Measurements from ENCODE around the gene FIBP.

The FIBP gene

DNA sequence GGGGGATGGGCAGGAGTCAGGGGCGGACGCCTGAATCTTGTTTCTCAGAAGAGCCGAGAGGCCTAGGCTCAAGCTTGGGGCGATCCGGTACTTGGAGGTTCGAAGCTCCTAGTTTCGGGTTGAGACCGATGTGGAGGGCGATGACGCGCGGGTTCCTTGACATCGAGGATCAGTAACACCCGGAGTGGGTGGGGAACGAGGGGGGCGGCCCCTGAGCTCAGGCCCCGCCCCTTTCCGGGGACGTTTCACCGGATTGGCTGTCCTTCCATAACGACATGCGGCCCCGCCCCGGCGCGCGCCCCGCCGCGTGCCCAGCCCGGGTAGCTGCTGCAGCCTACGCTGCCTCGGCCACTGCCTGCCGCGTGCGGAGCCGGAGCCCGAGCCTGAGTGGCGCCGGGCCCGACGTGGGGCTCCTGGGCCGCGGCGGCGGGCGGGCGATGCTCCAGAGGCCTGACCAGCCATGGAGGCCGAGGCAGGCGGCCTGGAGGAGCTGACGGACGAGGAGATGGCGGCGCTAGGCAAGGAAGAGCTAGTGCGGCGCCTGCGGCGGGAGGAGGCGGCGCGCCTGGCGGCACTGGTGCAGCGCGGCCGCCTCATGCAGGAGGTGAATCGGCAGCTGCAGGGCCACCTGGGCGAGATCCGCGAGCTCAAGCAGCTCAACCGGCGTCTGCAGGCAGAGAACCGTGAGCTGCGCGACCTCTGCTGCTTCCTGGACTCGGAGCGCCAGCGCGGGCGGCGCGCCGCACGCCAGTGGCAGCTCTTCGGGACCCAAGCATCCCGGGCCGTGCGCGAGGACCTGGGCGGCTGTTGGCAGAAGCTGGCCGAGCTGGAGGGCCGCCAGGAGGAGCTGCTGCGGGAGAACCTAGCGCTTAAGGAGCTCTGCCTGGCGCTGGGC, 2.3 kb upstream of the FIBP start, which contains the start of gene CCDC85B:
CCDC85B (plus strand) TSS at position 350 of the 895 bp plus-strand sequence; CDS start at position 461, 111 bp downstream.
- peak; percentile 94 for DNase-seq (ENCODE audit: low spot score)

- peak; percentile 63 for DNase-seq (ENCODE audit: low spot score)
Observed at GRCh38 chr11:65887723-65888162, 528 bp downstream of the FIBP start.

DNA sequence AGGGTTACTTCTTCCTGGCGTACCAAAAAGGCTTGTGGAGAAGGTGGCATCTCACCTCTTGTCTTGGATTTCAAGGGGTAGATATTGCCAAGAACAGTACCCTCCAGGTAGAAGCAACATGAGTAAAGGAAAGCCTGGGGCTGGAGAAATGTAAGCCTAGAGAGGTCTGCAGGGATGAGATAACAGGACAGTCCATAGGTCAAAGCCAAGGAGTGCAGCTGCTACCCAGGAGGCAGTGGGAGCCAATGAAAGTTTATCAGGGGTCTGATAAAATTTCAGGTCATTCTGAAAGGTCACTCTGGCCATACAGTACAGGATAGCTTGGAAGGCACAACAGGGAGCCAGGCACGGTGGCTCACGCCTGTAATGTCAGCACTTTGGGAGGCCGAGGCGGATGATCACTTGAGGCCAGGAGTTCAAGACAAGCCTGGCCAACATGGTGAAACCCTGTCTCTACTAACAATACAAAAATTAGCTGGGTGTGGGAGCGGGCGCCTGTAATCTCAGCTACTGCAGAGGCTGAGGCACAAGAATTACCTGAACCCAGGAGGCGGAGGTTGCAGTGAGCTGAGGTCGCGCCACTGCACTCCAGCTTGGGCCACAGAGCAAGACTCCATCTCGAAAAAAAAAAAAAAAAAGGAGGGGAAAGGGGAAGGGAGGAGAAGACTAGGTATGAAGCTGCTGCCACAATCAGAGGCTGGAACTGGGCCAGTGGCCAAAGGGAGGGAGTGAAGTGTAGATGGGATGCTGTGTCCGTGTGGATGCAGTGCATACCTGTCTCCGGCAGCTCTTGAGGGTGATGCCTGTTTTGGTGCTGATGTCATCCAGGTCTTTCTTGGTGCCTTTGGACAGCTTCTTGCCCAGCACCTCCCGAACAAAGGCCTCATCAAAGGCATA, 1.2 kb downstream of the FIBP start:
- DNase-seq (ENCODE audit: low spot score): no peak

- DNase-seq (ENCODE audit: low spot score): no peak
Observed at GRCh38 chr11:65885808-65886536, 2.3 kb downstream of the FIBP start.

GRCh38 chr11:65885231-65885630, 3.0 kb downstream of the FIBP start:
- no peak for DNase-seq (ENCODE audit: low spot score)

DNA sequence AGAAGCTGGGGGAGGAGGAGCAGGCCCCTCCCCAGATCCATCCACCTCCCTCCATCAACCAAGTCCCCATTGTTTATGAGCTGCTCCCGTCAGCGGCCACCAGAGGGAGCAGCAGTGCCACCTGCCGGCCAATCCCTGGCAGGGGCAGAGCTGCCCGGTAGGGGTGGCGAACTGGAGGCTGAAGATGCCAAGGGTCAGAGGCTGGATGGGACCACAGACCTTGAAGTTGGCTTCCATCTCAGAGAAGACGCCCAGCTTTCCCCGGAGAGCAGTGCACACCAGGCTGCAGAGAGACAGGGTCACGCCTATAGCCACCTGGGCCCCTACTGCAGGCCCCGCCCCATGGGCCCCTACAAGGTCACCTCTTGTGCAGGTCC, 3.6 kb downstream of the FIBP start:
- DNase-seq (ENCODE audit: low spot score): peak; percentile 84

DNA sequence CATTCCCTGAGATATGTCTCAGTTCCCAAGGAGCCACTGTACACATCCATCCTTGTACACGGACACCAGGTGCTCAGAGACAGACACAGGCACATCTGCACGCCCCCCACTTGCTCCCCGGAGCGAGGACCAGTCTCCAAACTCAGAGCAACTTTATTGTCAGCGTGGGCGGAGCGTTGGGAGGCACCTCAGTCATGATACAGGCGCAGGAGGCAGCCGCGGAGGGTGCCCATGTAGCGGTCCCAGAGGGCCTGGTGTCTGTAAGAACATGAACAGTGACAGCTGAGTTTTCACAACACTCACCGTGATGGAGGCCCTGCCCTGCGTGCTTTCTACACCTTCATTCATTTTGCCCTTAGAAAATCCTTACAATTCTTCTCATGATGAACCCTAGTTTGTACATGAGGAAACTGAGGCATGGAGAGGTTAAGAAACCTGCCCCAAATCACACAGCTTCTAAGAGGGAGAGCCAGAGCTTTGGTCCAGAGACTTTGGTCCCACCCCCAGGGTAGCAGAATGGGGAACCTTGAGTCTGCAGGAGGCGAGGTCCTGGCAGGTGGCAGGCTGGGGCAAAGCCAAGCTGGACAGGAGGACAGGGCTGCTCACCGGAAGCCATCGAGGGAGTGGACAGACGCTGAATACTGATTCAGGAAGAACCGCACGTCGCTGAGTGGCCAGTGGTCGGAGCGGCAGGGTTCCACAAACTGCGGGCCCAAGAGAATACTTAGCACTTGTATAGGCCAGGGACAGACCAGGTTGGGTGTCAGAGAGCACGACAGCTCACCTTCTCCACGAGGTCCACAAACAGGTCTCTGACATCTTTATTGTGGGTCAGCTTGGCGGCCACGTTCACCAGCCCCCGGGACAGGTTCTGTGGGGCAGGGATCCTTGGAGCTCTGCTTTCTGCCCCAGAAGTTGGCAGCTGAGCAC, 4.2 kb downstream of the FIBP start:
- DNase-seq (ENCODE audit: low spot score): no peak

DNA sequence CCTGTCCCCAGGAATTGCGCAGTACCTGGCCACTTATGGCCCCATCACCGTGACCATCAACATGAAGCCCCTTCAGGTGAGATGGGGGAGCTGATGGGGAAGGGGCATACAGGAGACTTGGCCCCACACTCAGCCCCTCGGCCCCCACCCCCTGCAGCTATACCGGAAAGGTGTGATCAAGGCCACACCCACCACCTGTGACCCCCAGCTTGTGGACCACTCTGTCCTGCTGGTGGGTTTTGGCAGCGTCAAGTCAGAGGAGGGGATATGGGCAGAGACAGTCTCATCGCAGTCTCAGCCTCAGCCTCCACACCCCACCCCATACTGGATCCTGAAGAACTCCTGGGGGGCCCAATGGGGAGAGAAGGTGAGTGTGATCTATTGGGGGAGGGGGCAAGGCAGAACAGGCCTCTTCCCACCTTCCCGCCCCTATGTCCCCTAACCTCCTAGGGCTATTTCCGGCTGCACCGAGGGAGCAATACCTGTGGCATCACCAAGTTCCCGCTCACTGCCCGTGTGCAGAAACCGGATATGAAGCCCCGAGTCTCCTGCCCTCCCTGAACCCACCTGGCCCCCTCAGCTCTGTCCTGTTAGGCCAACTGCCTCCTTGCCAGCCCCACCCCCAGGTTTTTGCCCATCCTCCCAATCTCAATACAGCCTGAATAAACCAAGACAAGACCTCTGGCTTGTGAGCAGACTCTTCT, 5.1 kb downstream of the FIBP start:
- DNase-seq (ENCODE audit: low spot score): no peak

GRCh38 chr11:65882120-65883057, 5.9 kb downstream of the FIBP start:
- DNase-seq (ENCODE audit: low spot score): no peak

GRCh38 chr11:65880844-65881421, 7.3 kb downstream of the FIBP start:
- no peak for DNase-seq (ENCODE audit: low spot score)

DNA sequence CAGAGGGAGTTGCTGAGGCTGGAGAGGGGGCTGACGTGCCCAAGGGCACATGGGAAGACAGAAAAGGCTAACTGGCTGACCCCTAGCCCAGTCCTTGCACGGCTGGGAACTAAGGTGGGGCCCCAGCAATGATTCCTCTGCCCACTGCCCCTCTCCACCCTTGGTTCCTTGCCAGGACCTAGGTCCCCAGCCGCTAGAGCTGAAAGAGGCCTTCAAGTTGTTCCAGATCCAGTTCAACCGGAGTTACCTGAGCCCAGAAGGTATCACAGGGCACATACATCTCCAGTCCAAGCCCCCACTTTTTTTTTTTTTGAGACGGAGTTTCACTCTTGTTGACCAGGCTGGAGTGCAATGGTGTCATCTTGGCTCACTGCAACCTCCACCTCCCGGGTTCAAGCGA, 8.2 kb downstream of the FIBP start:
- DNase-seq (ENCODE audit: low spot score): no peak

DNA sequence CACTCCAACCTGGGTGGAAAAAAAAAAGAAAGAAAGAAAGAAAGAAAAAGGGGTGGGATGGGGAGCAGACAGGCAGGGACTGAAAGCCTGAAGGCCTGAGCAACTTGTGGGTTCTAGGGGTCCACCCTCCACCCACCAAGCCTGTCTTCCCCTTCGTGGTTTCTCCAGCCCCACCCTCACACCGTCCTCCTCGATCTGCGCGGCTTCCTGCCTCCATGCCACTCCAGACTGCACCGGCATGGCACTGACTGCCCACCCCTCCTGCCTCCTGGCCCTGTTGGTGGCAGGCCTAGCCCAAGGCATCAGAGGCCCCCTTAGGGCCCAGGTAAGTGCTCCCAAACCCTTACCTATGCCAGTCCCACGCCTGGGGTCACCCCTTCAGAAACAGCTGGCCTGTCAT, 8.7 kb downstream of the FIBP start, which contains the start of gene CTSW:
CTSW (plus strand) TSS at position 221 of the 400 bp plus-strand sequence; CDS start at position 239, 18 bp downstream.
- no peak for DNase-seq (ENCODE audit: low spot score)

GRCh38 chr11:65873318-65874156, 14.7 kb downstream of the FIBP start:
- DNase-seq (ENCODE audit: low spot score): peak; percentile 96

- DNase-seq (ENCODE audit: low spot score): peak; percentile 68
Observed at GRCh38 chr11:65872586-65873317, 15.5 kb downstream of the FIBP start, which contains the start of gene EFEMP2. Gene EFEMP2, minus strand, starts transcription at chr11:65872800. Its CDS starts 446 bp downstream, at chr11:65872354.

- DNase-seq (ENCODE audit: low spot score): peak; percentile 63
Observed at GRCh38 chr11:65871811-65872548, 16.3 kb downstream of the FIBP start.
